HK-2 (cell line): ENCODE data around the gene SDF4.

Experiments
- DNase-seq: peaks from one replicate; pipeline ENCODE4 v3.0.0-alpha.2; 2018; ENCODE audit not compliant: unreplicated experiment

Gene SDF4

DNA sequence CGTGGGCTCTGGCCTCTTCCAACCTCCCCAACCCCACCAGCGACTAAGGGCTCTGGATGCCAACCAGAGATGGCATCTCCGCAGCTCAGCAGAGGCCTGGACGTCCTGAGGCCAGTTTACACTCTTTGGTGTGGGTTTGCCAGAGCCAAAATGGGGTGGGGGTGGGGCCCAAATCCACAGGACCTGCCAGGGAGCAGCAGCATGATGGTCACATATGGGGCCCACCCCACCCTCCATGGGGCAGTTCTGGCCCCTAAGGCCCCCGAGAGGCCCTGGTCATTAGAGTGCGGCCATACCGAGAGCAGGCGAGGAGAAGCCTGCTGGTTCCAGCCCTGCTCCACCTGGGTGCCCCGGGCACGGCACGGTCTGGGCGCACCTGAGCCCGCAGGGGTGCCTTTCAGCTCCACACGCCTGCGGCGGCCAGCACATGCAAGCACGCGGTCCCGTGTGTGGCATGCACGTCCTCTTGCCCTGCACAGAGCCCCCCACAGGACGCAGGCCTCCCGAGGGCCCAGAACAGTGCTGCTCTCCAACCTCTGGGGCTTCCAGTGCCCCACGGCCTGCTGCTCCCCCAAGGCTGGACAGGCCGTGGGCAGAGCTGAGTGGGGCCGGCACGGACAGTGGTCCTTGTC lies 9.9 kb upstream of the SDF4 start:
- DNase-seq = no peak

DNA sequence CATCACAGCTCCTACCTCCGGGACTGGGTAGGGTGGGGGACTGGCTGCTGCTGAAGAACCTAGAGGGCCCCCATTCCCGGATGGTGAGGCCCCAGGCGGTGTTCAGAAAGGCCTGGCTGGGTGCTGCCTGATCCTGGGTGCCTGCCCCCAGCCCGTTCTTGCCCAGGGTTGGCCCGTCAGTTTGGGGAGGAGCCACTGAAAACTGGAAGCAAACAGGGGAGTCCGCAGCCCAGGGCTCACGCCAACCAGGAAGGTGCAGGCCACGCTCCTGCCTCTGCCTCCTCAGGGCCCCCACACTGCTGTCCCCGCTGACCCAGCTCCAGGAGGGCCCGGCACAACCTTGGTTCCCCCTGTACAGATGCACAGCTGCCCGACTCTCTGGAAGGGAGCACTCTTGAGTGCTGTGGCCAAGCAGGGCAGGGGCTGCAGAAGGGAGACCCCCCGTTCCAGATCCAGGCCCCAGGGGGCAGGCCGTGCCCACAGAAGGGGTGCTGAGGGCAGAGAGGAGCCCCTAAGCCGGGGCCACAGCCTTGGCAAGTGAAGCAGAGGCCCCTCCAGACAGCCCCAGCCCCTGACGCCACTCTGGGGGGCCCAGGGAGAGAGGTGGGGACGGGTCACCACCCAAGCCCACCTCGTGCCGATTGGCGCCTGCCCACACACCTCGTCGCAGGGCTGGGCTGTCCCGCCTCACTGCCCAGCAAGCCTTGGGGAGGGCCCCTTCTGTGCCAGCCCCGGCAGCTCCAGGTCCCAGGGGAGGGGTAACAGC lies 9.2 kb upstream of the SDF4 start:
- DNase-seq = no peak

DNA sequence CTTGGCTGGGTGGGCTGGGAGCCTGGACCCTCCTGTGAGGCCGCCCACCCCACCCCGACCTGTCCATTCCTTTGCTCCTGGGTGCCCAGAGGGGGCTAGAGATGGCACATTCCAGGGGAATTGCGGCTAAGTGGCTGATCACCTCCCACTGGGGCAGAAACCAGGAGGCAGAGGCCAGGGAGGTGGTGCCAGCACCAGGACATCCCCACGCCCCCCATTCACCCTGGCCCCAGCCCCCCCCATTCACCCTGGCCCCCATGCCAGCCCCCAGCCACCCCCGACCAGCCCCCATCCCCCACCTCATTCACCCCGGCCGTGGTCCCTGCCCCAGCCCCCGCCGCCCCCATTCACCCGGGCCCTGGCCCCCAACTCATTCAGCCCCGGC lies 8.5 kb upstream of the SDF4 start:
- DNase-seq = no peak

DNA sequence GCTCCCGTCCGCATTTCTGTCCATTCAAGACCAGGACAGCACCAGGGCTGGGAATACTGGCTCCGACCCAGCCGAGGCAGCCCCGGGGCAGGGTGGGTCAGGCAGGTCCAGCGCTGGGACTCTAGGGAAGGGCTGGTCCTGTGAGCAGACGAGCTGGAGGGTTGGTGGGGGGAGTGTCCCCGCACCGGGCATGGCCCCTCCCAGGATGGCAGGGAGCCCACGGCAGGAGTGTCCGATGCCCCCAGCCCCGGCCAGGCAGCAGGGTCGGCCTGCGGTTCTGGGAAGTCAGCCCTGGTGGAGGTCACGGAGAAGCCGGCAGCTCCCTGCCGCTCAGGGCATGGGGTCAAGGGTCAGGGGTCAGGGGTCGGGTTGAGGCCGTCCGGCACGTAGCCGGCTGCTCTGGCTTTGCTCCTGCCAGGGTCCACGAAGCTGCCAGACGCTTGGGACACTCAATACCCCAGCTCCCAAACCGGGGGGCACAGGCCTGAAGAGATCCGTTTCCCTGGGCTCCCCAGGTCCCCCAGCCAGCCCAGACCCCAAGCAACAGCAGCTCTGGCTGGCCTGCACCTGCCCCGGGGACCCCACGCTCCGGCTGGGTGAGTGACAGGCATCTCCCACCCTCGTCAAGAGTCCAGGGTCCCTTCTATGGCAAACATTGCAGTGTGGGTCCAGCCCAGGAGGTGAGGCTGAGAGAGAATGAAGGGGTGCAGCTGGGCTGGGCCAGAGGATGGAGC lies 8.0 kb upstream of the SDF4 start:
- DNase-seq = no peak

DNA sequence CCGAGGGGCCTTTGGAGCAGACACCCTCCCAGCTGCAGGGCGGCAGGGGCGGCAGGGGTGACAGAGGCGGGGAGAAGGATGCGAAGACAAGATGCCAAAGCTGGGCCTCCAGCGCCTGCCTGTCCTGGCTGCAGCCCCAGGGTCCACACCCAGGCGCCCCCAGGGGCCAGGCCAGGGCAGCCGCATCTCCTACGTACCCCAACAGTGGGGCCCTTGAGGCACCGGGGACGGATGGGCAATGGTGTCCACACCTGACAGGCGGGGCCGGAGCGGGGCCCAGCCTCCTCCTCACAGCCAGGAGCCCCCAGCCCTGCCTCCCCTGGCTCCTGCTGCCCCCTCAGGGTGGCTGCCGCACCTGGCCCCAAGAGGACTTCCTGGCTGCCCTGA lies 7.4 kb upstream of the SDF4 start:
- no peak for DNase-seq

DNA sequence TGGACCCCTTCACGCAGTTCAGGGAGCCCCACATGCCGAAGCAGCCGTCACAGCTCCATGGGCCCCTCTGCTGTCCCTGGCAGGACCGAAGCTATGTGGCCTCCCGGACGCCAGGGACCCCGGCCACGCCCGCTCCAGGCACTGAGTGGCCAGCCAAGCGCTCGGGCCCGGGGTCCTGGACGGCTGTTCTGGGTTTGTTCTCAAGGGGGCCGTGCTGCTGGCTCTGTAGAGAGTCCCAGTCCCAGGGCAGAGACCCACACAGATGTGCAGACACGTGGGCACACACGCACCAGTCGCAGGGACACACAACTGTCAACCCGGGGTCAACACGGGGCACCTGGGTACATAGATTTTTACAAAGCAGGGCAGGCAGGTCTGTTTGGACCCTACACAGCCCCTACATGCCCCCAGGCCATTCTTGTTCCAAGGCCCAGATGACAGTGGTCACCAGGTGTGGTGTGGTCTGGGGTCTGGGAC lies 6.9 kb upstream of the SDF4 start:
- no peak for DNase-seq

DNA sequence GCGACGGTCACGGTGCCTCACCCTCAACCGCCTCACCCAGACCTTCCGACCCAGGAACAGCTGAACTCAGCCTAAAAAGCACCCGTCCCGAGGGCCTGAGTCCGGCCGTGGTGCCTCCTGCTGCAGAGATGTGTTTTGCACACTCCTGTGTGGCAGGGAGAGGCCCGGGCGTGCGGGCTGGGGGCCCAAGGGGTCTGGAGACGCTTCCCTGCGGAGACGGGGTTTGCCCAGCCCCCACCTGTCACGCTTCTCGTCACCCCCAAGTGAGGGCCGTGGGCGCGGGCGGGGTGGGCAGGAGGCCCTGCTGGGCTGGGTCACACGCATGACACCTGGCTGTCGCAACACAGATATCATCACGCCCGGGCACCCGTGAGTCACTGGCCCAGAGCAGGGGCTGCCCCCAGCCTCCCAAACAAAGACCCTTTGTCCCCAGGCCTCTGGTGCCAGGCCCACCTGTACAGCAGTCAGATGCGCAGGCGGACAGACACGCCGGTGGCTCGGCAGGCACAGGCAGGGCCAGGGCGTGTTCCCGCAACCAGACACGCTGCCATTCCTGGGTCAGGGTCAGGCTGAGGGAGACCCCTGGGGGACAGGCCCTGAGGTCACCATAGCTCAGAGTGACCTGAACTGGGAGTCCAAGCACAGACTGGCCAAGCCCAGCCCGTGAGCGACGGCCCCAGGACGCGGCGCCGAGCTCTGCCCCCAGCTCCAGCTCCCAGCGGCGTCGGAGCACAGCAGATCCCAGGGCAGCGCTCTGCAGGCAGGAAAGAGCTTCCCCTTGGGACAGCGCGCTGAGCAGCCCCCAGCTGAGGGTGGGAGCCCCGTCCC lies 6.3 kb upstream of the SDF4 start:
- no peak for DNase-seq

DNA sequence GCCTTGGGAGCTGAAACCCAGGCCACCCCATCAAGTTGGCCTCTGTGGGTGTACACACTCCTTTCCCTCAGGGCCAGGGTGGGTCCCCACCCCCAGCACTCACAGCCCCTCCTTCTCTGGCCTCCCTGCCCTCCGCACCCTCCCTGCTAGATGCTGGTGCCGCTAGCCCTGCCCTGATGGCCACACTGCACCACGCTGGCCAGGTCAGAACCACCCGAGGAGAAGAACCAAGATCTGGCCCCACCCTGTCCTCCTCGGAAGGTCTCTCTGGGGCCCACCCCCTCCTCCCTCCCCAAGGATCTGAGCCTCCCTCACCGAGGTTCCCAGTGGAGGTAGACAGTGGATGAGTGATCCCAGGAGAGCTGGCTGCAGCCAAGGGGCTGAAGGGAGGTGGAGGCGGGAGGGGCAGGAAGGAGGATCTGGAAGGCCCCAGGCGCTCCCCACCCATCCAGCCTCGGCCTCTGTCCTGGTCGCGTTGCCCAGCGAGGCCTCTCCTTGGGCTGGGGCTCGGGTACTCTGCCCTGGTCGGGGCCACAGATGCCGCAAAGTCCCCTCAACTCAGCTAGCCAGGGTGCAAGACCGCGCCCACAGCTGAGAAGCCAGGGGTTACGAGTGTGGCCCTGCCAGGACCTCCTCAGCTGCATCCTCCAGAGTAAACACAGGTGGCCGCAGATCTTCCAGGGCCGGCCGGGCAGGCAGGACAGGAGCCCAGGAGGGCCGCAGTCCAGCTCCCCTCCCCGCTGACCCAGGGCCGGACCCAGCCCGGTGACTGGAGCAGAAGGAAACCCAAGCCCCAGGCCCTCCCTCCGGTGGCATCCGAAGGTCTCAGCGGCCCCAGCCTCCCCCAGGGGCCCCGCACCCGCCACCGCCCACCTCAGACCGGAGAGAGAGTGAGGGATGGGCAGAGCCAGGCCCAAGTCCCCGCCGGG lies 5.4 kb upstream of the SDF4 start:
- no peak for DNase-seq

DNA sequence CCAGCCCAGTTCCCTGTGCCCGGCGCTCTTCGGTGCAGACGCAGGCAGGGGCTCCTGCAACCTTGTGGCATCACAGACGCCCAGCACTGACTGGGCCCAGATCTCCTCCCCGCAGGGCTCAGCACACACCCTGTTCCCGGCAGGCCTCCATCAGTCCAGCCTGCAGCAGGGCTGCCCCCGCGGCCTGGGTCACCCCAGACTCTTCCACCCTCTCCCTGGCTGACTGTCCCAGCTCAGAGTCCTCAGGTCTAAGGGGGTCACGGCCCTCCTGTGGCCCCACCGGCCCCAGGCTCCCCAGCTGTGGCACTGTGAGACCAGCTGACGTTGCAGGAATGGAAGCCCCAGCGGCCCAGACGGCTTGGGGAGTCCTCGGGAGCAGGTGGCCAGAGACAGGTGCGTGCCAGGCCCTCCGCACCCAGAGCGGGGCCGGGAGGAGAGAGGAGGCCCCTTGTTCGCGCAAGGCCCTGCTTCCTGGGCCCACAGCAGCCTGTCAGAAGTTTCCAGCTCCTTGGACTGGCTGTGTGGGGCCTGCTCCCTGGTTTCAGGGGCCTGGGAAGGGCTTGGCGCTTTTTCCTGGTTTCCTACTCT lies 4.5 kb upstream of the SDF4 start:
- no peak for DNase-seq

DNA sequence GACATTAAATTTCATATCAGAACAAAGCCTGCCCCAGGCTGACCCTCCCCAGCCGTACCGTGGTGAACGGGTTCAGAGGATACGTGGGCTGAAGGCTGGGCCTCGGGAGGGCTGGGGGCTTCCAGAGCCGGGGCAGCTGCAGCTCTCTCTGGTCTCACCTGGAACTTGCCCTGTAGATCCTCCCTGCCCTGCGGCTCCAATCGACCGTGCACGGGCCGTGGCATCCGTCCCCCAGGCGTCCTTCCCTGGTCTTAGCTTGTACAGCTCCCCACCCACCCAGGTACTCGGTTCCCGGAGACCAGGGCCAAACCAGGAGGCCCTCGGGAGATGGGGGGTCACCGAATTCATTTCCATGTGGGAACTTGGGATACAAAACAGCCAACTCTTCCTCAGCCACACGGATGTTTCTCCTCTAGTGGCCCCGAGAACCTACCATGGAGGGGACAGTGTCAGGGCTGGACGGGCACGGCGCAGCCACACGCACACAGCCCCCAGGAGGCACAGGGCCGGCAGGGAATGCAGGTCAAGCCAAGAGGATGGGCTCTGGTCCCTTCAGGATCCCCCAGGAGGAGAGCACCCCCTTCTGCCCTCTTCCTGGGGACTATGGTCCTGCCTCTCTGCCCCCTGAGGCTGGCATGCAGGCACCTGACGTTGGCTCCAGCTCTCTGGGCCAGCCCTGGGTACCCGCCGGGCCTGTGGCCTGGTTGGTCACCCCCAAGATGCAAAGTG lies 3.4 kb upstream of the SDF4 start:
- no peak for DNase-seq

DNA sequence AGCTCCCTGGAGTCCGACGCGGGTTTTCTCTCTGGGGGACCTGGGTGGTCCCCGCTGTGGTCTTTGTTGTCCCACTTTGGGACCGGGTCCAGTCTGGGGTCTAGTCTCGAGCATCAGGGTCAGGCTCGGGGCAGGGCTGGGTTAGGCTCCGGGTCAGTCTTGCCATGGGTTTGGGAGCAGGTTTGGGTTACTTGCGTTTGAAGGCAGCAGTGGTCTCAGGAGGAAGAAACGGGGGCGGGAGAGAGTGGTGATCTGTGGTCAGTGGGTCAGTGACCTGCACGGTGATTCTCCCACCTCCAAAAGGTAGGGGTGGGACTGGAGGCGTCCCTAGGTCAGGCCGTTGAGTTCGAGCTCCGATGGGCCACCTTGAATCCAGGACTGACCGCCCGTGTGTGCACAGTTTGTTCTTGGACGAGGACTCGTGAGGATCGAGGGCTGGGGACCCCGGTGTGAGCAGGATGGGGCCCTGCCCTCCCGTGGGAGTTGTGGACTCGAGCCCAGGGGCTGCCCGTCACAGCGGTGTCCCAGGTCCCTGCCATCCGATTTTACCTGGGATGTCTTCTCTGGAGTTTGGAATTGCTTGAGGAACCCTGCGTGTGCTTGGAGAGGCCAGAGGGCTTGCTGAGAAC lies 2.5 kb upstream of the SDF4 start:
- DNase-seq = no peak

DNA sequence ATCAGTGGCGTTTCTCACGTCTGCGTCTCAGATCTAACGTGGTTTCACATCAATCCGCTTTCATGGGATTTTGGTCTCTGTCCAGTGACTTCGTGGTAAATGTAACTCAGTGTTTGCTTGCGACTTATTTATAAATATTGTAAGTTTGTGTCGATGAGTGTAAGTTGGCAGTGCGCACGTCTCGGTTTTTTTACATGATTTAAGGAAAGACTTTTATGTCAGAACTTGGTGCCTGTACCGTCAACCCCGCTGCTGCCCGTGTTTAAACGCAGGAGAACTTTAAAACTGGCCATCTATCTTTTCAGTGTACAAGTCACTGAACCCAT lies 1.7 kb upstream of the SDF4 start:
- no peak for DNase-seq

DNA sequence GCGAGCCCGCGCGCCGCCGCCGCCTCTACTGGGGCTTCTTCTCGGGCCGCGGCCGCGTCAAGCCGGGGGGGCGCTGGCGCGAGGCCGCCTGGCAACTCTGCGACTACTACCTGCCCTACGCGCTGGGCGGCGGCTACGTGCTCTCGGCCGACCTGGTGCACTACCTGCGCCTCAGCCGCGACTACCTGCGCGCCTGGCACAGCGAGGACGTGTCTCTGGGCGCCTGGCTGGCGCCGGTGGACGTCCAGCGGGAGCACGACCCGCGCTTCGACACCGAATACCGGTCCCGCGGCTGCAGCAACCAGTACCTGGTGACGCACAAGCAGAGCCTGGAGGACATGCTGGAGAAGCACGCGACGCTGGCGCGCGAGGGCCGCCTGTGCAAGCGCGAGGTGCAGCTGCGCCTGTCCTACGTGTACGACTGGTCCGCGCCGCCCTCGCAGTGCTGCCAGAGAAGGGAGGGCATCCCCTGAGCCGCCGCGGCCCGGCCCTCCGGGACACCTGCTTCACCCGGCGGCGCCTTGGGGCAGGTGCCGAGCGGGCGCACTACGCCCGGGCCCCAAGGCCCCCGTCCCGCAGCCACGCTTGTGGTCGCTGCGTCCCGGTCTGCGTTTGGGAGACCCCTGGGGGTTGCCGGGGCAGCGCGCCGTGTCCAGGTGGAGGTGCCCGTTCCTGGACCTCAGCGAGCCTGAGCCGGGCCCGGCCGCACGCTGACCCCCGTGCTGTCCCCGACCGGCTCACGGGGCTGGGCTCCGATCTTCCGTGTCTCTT lies 1.2 kb upstream of the SDF4 start:
- no peak for DNase-seq

DNA sequence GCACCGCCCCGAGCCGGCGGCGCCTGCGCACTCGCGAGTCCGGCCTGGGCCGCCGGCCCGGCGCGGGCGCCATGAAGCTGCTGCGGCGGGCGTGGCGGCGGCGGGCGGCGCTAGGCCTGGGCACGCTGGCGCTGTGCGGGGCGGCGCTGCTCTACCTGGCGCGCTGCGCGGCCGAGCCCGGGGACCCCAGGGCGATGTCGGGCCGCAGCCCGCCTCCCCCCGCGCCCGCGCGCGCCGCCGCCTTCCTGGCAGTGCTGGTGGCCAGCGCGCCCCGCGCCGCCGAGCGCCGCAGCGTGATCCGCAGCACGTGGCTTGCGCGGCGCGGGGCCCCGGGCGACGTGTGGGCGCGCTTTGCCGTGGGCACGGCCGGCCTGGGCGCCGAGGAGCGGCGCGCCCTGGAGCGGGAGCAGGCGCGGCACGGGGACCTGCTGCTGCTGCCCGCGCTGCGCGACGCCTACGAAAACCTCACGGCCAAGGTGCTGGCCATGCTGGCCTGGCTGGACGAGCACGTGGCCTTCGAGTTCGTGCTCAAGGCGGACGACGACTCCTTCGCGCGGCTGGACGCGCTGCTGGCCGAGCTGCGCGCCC lies 501 bp upstream of the SDF4 start, which contains the start of gene B3GALT6:
B3GALT6 (plus strand) TSS at position 30 of the 588 bp plus-strand sequence; CDS start at position 72, 42 bp downstream.
- DNase-seq = no peak

DNA sequence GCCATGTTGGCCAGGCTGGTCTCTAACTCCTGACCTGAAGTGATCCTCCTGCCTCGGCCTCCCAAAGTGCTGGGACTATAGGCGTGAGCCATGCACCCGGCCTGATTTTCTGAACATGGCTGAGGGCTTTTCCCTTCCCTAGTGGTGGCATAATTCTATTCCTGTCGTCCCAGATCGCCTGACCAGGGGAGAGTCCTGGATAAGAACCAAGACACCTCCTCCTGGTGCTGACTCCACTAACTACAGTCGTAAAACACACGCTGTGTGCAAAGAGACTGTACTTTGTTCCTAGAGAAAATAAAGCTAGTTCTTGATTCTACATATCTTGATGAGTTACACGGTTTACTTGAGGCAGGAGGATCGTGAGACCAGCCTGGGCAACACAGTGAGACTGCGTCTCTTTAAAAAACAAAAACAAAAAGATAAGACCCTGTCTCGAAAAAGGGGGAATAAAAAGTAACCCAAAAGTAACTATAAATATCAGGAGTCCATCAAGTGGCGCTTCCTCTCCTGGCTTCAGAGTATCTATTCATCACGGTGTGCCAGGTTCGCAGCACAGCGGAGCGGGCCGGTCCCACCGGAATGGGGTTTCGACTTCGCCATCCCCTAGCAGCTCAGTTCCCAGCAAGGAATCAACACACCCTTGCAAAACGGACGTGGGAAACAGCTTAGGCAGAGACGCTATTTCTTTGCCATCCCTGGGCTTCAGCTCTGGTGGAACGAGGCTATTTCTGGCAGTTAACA lies 973 bp downstream of the SDF4 start:
- peak; percentile 39 for DNase-seq

DNA sequence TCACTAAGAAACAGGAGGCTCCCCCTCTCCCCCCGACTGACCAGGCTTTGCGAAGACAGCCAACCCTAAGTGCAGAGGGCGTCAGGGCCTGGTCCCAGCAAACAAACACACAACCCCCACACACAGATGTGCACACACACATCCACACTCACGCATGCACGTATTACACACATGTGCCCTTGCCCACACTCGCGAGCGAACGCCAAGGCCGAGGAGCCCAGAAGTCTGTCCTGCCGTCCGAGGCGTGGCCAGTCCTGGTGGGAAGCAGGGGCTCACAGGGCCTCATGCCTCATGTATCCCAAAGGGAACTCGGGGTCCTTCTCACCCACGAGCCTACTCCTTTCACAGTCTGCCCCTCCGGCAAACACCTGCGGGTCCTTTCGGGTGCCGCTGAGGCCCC lies 2.0 kb downstream of the SDF4 start:
- DNase-seq = no peak

DNA sequence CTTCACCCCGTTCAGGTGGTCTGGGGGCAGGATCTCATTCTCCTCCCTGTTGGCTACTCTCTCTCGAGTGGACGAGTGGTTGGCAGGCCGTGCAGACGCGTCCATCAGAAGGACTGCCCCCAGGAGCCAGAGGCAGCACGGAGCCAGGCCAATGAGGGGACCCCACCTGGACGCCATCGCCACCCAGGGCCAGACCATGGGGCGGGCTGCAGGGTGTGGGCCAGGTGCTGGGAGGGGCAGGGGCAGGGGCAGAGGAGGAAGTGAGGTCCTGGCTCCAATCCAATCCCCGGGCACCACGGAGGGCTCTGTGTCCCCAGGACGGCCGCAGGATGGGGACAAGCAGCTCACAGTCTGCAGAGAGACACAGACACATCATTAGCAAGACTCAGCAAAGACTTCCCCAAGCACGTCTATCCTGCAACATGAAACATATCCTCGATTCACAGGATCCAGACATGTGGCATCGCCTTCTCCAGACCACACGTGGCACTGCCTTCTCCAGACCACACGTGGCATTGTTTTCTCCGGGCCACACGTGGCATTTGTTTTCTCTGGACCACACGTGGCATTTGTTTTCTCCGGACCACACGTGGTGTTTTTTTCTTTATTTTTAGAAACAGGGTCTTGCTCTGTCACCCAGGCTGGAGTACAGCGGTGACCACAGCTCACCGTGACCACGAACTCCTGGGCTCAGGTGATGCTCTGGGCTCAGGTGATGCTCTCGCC lies 3.0 kb downstream of the SDF4 start:
- DNase-seq = no peak
